Astrocyte (in vitro differentiated cells and primary cell): Measurements from ENCODE around the gene THSD7B.

Source experiments
- EZH2 ChIP-seq: IDR thresholded peaks from 2 replicates; pipeline ENCODE4 v1.6.1; 2012; ENCODE audit warnings: mild to moderate bottlenecking, low read length, inconsistent platforms; ENCODE audit not compliant: insufficient read depth
- TF ChIP-seq, protein P1 (sequence below): IDR thresholded peaks from 2 replicates; pipeline ENCODE4 v1.5.1; 2011; ENCODE audit warnings: low read depth, mild to moderate bottlenecking, inconsistent platforms, low read length, moderate library complexity; ENCODE audit not compliant: insufficient read depth

- TF ChIP-seq, protein P1, sequence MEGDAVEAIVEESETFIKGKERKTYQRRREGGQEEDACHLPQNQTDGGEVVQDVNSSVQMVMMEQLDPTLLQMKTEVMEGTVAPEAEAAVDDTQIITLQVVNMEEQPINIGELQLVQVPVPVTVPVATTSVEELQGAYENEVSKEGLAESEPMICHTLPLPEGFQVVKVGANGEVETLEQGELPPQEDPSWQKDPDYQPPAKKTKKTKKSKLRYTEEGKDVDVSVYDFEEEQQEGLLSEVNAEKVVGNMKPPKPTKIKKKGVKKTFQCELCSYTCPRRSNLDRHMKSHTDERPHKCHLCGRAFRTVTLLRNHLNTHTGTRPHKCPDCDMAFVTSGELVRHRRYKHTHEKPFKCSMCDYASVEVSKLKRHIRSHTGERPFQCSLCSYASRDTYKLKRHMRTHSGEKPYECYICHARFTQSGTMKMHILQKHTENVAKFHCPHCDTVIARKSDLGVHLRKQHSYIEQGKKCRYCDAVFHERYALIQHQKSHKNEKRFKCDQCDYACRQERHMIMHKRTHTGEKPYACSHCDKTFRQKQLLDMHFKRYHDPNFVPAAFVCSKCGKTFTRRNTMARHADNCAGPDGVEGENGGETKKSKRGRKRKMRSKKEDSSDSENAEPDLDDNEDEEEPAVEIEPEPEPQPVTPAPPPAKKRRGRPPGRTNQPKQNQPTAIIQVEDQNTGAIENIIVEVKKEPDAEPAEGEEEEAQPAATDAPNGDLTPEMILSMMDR = no peak
- TF ChIP-seq EZH2 = no peak
Measured at GRCh38 chr2:137211761-137212160, 446.4 kb downstream of the THSD7B start.
